Coronary artery (tissue), 2 donors: Measurements from ENCODE around the gene TOM1L2.

ENCODE experiments used
- DNase-seq: peaks from one replicate; pipeline ENCODE4 v3.0.0-alpha.2; 2017; ENCODE audit warnings: low spot score
- H3K27ac ChIP-seq, 2 donors: fragments of 200-600 bp; sonication (generic); one replicate each; pipeline ENCODE4 v1.5.1; 2016 to 2019
- H3K4me3 ChIP-seq: fragments of 200-600 bp; sonication (generic); 2 replicates; pipeline ENCODE4 v1.5.1; 2016; ENCODE audit warnings: mild to moderate bottlenecking, moderate library complexity
- TF ChIP-seq, protein P1 (sequence below): fragments of 200-600 bp; sonication (generic); IDR thresholded peaks from one replicate; pipeline ENCODE4 v1.5.1; 2019; ENCODE audit warnings: antibody characterized with exemption

Gene TOM1L2

GRCh38 chr17:17880577-17881196 lies 91.5 kb downstream of the TOM1L2 start:
- TF ChIP-seq, protein P1, sequence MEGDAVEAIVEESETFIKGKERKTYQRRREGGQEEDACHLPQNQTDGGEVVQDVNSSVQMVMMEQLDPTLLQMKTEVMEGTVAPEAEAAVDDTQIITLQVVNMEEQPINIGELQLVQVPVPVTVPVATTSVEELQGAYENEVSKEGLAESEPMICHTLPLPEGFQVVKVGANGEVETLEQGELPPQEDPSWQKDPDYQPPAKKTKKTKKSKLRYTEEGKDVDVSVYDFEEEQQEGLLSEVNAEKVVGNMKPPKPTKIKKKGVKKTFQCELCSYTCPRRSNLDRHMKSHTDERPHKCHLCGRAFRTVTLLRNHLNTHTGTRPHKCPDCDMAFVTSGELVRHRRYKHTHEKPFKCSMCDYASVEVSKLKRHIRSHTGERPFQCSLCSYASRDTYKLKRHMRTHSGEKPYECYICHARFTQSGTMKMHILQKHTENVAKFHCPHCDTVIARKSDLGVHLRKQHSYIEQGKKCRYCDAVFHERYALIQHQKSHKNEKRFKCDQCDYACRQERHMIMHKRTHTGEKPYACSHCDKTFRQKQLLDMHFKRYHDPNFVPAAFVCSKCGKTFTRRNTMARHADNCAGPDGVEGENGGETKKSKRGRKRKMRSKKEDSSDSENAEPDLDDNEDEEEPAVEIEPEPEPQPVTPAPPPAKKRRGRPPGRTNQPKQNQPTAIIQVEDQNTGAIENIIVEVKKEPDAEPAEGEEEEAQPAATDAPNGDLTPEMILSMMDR: no peak
- peak; percentile 61 for DNase-seq
- Histone ChIP-seq H3K4me3 (no peak overlapping the region), H3K27ac (no peak overlapping the region)

- TF ChIP-seq, protein P1: no peak
- Histone ChIP-seq H3K4me3 (peak overlapping the region; percentile 51), H3K27ac (peak overlapping the region; percentile 96)
- peak; percentile 91 for DNase-seq
These were observed 94.5 kb downstream of the TOM1L2 start for GRCh38 chr17:17877529-17878358.

DNA sequence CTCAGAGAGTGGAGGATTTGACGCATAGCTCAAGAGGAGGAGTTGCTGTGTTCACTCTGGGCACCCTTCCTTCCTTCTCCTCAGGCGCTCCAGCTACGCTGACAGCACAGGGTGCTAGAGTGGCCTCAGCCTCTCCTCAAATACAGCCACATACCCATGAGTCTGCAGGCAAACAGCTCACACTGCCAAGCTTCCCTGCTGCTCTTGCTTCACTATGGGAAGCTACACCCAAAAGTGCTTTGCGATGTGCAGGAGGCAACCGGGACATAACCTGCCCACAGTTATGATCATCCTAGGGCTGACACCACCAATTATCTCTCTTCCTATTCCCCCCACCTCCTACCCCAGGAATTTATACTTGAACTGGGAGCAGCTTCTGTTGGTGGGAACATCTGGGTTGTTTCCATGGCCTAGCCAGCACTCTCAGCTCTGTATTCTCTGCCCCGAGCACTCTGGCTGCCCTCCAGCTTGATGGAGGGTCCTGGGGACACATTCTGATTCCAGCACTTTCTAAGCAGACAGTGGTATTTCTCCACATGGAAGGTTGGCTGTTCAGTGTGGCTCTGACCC lies 95.2 kb downstream of the TOM1L2 start:
- Histone ChIP-seq H3K4me3 (peak overlapping the region; percentile 51), H3K27ac (peak overlapping the region; percentile 96)
- TF ChIP-seq, protein P1: no peak
- DNase-seq: peak; percentile 88

- TF ChIP-seq, protein P1: no peak
- Histone ChIP-seq H3K4me3 (no peak overlapping the region), H3K27ac (peak overlapping the region; percentile 44 to 49)
- no peak for DNase-seq
These were observed 97.7 kb downstream of the TOM1L2 start for GRCh38 chr17:17874478-17874877.

GRCh38 chr17:17873450-17873991 lies 98.7 kb downstream of the TOM1L2 start:
- DNase-seq: no peak
- H3K27ac ChIP-seq: peak overlapping the region in 1 of 2 donors; percentile 45

DNA sequence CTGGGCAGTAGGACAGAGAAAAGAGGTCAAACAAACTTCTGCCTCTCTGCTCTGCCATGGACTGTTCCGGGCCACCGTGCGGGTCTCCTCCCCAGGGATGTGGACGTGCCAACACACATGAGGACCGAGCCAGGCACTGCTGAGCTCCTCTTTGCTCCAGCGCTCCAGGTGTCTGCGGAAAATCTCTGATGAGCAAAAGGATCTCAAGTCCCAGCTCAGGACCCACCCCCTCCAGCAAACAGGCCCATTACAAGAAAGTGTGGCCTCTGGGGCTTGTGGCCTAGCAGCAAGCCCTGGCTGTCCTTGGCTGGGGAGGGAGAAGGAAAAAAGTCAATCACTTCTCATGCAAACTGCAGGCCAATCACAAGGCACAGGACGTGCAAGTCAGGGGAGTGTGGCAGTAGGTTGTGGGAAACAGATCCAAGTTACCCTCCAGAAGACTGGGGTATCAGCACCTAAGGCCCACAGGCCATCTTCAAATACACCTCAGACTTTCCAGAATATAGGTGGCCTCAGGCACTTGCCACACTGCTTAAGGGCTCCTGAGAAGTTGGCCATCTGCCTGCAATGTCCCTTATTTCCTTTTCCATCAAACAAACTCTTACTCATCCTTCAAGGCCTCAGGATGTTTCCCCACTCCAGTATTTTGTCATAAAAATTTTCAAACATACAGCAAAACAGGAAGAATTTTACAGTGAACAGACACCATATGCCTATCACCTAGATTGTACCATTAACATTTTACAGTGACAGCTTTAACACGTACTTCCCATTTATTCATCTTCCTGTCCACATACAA lies 99.5 kb downstream of the TOM1L2 start:
- TF ChIP-seq, protein P1: no peak
- H3K27ac ChIP-seq: peak overlapping the region in 1 of 2 donors; percentile 45
- DNase-seq: no peak
- no peak overlapping the region for H3K4me3 ChIP-seq

More at GRCh38 chr17:17873450-17873991, 98.7 kb downstream of the TOM1L2 start:
- TF ChIP-seq, protein P1: no peak
- no peak overlapping the region for H3K4me3 ChIP-seq
